Hepatocyte (in vitro differentiated cells): ENCODE results near the gene ARFRP1. TPM values are rescaled to one million over a fixed set of nuclear protein-coding genes. Genes with fewer than 3 reads are reported as not detected.
A peak's percentile ranks its signal among the peaks of the same experiment; 100 is the strongest.

Experiments used
- DNase-seq: peaks from one replicate; pipeline ENCODE4 v3.0.0-alpha.2; 2016; ENCODE audit warnings: low spot score
- H2AFZ ChIP-seq: fragments of 200-600 bp; sonication (generic); 2 replicates; pipeline ENCODE4 v1.6.0; 2016; ENCODE audit warnings: antibody characterized with exemption, mild to moderate bottlenecking
- H3K27ac ChIP-seq: fragments of 200-600 bp; sonication (generic); 2 replicates; pipeline ENCODE4 v1.5.1; 2016; ENCODE audit warnings: mild to moderate bottlenecking
- H3K27me3 ChIP-seq: fragments of 200-600 bp; sonication (generic); 2 replicates; pipeline ENCODE4 v1.6.1; 2016
- H3K36me3 ChIP-seq: fragments of 200-600 bp; sonication (generic); replicated peaks from 2 replicates; pipeline ENCODE4 v1.5.1; 2016; ENCODE audit warnings: low read depth; ENCODE audit not compliant: insufficient read depth
- H3K4me1 ChIP-seq: fragments of 200-600 bp; sonication (generic); 2 replicates; pipeline ENCODE4 v1.5.1; 2016; ENCODE audit warnings: mild to moderate bottlenecking, moderate library complexity; ENCODE audit not compliant: insufficient read depth
- H3K4me2 ChIP-seq: fragments of 200-600 bp; sonication (generic); 2 replicates; pipeline ENCODE4 v1.6.0; 2016
- H3K4me3 ChIP-seq: fragments of 200-600 bp; sonication (generic); 2 replicates; pipeline ENCODE4 v1.5.1; 2016; ENCODE audit warnings: mild to moderate bottlenecking
- H3K79me2 ChIP-seq: fragments of 200-600 bp; sonication (generic); 2 replicates; pipeline ENCODE4 v1.6.0; 2017; ENCODE audit warnings: mild to moderate bottlenecking
- H3K9me2 ChIP-seq: fragments of 200-600 bp; sonication (generic); replicated peaks from 2 replicates; pipeline ENCODE4 v1.6.0; 2017; ENCODE audit warnings: mild to moderate bottlenecking; ENCODE audit not compliant: insufficient read depth
- H3K9me3 ChIP-seq: fragments of 200-600 bp; sonication (generic); 2 replicates; pipeline ENCODE4 v1.5.1; 2016; ENCODE audit warnings: low read depth, mild to moderate bottlenecking
- H4K20me1 ChIP-seq: fragments of 200-600 bp; sonication (generic); 2 replicates; pipeline ENCODE4 v1.6.0; 2016; ENCODE audit warnings: mild to moderate bottlenecking; ENCODE audit not compliant: insufficient read depth, poor library complexity, severe bottlenecking
- CTCF ChIP-seq: fragments of 200-600 bp; sonication (generic); IDR thresholded peaks from 2 replicates; pipeline ENCODE4 v1.5.1; 2016; ENCODE audit warnings: antibody characterized with exemption, mild to moderate bottlenecking; ENCODE audit not compliant: poor library complexity
- EZH2 ChIP-seq: fragments of 200-600 bp; sonication (generic); IDR thresholded peaks from 2 replicates; pipeline ENCODE4 v1.6.1; 2016; ENCODE audit warnings: antibody characterized with exemption, mild to moderate bottlenecking, borderline replicate concordance
- EZH2phosphoT487 ChIP-seq: fragments of 200-600 bp; sonication (generic); IDR thresholded peaks from one replicate; pipeline ENCODE4 v1.6.1; 2018; ENCODE audit warnings: antibody characterized with exemption, mild to moderate bottlenecking, low read depth, moderate library complexity; ENCODE audit not compliant: unreplicated experiment, severe bottlenecking
- WGBS: methylation state at CpG from one replicate; pipeline ENCODE4 v1.1.6; 2016; ENCODE audit warnings: low lambda C conversion rate; ENCODE audit errors: missing lambda C conversion rate; 5-methylcytosine and 5-hydroxymethylcytosine counted together
- polyA plus RNA-seq: library from polyadenylated mRNA; unstranded; fragments of >200 nt; fragmentation: Nextera tagmentation; extraction: Ambion mirVana; gene quantifications from 2 replicates; pipeline ENCODE4 v1.2.1, GENCODE V29; 2016
- total RNA-seq: library from RNA; depleted of rRNA; stranded (reverse); fragments of >200 nt; gene quantifications from 2 replicates; pipeline ENCODE4 v1.2.3, GENCODE V29; 2014

The ARFRP1 gene
- total and polyA plus RNA-seq, 2 experiments from 2014 or later: 31.5 to 38.0 TPM

GRCh38 chr20:63738687-63739129 lies 30.9 kb upstream of the ARFRP1 start:
- H3K4me3 ChIP-seq: peak overlapping the region; percentile 64
- peak overlapping the region; percentile 60 for H2AFZ ChIP-seq
- H4K20me1 ChIP-seq: no peaks in the 10 kb centered on the region
- DNase-seq: peak; percentile 81
- peaks cover 6% of the 10 kb centered on the region for H3K79me2 ChIP-seq
- H3K9me3 ChIP-seq: no peaks in the 10 kb centered on the region
- WGBS: 27% methylated on average over 18 of the region's 26 CpGs
- TF ChIP-seq CTCF (no peak), EZH2phosphoT487 (no peak), EZH2 (no peak)
- no peaks in the 10 kb centered on the region for H3K36me3 ChIP-seq
- peaks cover 31% of the 10 kb centered on the region for H3K4me1 ChIP-seq
- peak overlapping the region; percentile 99 for H3K4me2 ChIP-seq
- no peaks in the 10 kb centered on the region for H3K9me2 ChIP-seq
- no peaks in the 10 kb centered on the region for H3K27me3 ChIP-seq
- H3K27ac ChIP-seq: peak overlapping the region; percentile 90

GRCh38 chr20:63737945-63738686 lies 30.3 kb upstream of the ARFRP1 start:
- no peak for TF ChIP-seq EZH2
- TF ChIP-seq EZH2phosphoT487: no peak
- TF ChIP-seq CTCF: no peak
- no peaks in the 10 kb centered on the region for H3K9me3 ChIP-seq
- peak; percentile 63 for DNase-seq
- H3K36me3 ChIP-seq: no peaks in the 10 kb centered on the region
- no peak overlapping the region for H2AFZ ChIP-seq
- peaks cover 6% of the 10 kb centered on the region for H3K79me2 ChIP-seq
- no peaks in the 10 kb centered on the region for H3K9me2 ChIP-seq
- H3K27me3 ChIP-seq: no peaks in the 10 kb centered on the region
- 33% methylated on average over 23 of the region's 43 CpGs for WGBS
- no peaks in the 10 kb centered on the region for H4K20me1 ChIP-seq
- no peak overlapping the region for H3K4me3 ChIP-seq
- peaks cover 31% of the 10 kb centered on the region for H3K4me1 ChIP-seq
- H3K27ac ChIP-seq: peak overlapping the region; percentile 90
- peak overlapping the region; percentile 99 for H3K4me2 ChIP-seq

- Histone ChIP-seq H3K27ac (no peak overlapping the region), H4K20me1 (no peaks in the 10 kb centered on the region), H3K36me3 (no peaks in the 10 kb centered on the region), H3K4me1 (peaks cover 31% of the 10 kb centered on the region), H3K9me2 (no peaks in the 10 kb centered on the region), H2AFZ (no peak overlapping the region), H3K4me2 (peak overlapping the region; percentile 99), H3K79me2 (peaks cover 6% of the 10 kb centered on the region), H3K9me3 (no peaks in the 10 kb centered on the region), H3K27me3 (no peaks in the 10 kb centered on the region), H3K4me3 (no peak overlapping the region)
- no peak for TF ChIP-seq EZH2phosphoT487
- no peak for TF ChIP-seq EZH2
- no peak for TF ChIP-seq CTCF
- WGBS: 14% methylated on average over 6 of the region's 26 CpGs
- DNase-seq: no peak
Measured at GRCh38 chr20:63737695-63737944, 29.8 kb upstream of the ARFRP1 start.
